OCI-LY7 (cell line): ENCODE results near the gene ZNHIT1. TPM values are rescaled to one million over a fixed set of nuclear protein-coding genes. Genes with fewer than 3 reads are reported as not detected.

Source experiments
- BruUV-seq: library from RNA; stranded (reverse); fragments of 400-500 nt; replicated peaks from 2 replicates; lab custom pipeline; 2021; lab: Mats Ljungman, UMichigan
- CTCF ChIA-PET: fragments of 300-600 bp; sonication (Branson Sonifier 250); formaldehyde crosslinking; loops from one replicate; lab custom pipeline; 2022; ENCODE audit warnings: antibody characterized with exemption; ENCODE audit not compliant: unreplicated experiment; lab: Charles Lee
- POLR2A ChIA-PET: fragments of 300-600 bp; sonication (Branson Sonifier 250); formaldehyde crosslinking; loops from one replicate; lab custom pipeline; 2022; ENCODE audit warnings: antibody characterized with exemption; lab: Charles Lee
- DNase-seq: peaks from one replicate; pipeline ENCODE4 v3.0.0-alpha.2; 2015; ENCODE audit warnings: low spot score
- H2AFZ ChIP-seq: fragments of 200-600 bp; sonication (generic), shearing (Covaris generic); 2 replicates; pipeline ENCODE4 v1.6.1; 2014; ENCODE audit warnings: mild to moderate bottlenecking, antibody characterized with exemption, low read length, moderate library complexity
- H3K27ac ChIP-seq: fragments of 200-600 bp; sonication (generic); 2 replicates; pipeline ENCODE4 v1.5.1; 2014; ENCODE audit warnings: mixed run types, low read depth, mild to moderate bottlenecking, moderate library complexity, low read length, inconsistent platforms; ENCODE audit not compliant: poor library complexity, severe bottlenecking
- H3K36me3 ChIP-seq: fragments of 200-600 bp; sonication (generic); 2 replicates; pipeline ENCODE4 v1.6.1; 2014; ENCODE audit warnings: mild to moderate bottlenecking, antibody characterized with exemption, low read length, moderate library complexity, mixed read lengths; ENCODE audit not compliant: insufficient read depth
- H3K4me1 ChIP-seq: fragments of 200-600 bp; sonication (generic); 2 replicates; pipeline ENCODE4 v1.5.1; 2014; ENCODE audit warnings: mild to moderate bottlenecking, low read length; ENCODE audit not compliant: insufficient read depth, poor library complexity, severe bottlenecking
- H3K4me2 ChIP-seq: fragments of 200-600 bp; sonication (generic); 2 replicates; pipeline ENCODE4 v1.6.1; 2014; ENCODE audit warnings: mild to moderate bottlenecking, low read length
- H3K4me3 ChIP-seq: fragments of 200-600 bp; sonication (generic); 2 replicates; pipeline ENCODE4 v1.5.1; 2014; ENCODE audit warnings: mild to moderate bottlenecking, low read depth, low read length; ENCODE audit not compliant: poor library complexity, severe bottlenecking
- H3K79me2 ChIP-seq: fragments of 200-600 bp; sonication (generic); 2 replicates; pipeline ENCODE4 v1.6.1; 2016; ENCODE audit warnings: low read depth, mild to moderate bottlenecking, low read length, moderate library complexity, mixed read lengths; ENCODE audit not compliant: insufficient read depth
- H3K9me2 ChIP-seq: fragments of 200-600 bp; sonication (generic); 2 replicates; pipeline ENCODE4 v1.6.1; 2016; ENCODE audit warnings: mild to moderate bottlenecking, low read length, mixed read lengths; ENCODE audit not compliant: insufficient read depth
- H3K9me3 ChIP-seq: fragments of 200-600 bp; sonication (generic); 2 replicates; pipeline ENCODE4 v1.6.1; 2014; ENCODE audit warnings: mild to moderate bottlenecking, mixed run types, low read length, mixed read lengths
- H4K20me1 ChIP-seq: fragments of 200-600 bp; sonication (generic); 2 replicates; pipeline ENCODE4 v1.6.1; 2014; ENCODE audit warnings: mild to moderate bottlenecking, antibody characterized with exemption, low read length, moderate library complexity, mixed read lengths; ENCODE audit not compliant: insufficient read depth
- CTCF ChIP-seq: fragments of 200-600 bp; sonication (generic); conservative IDR thresholded peaks from 2 replicates; pipeline ENCODE4 v1.5.1; 2014; ENCODE audit warnings: mild to moderate bottlenecking, antibody characterized with exemption, low read length, moderate library complexity, mixed read lengths
- EZH2phosphoT487 ChIP-seq: fragments of 200-600 bp; sonication (generic); IDR thresholded peaks from 2 replicates; pipeline ENCODE4 v1.6.1; 2018; ENCODE audit warnings: low read depth, borderline replicate concordance, mild to moderate bottlenecking, mixed run types, antibody characterized with exemption, low read length, moderate library complexity, mixed read lengths
- intact Hi-C: fragments of 100-400 bp; cut with micrococcal nuclease; formaldehyde crosslinking; loops from one replicate; pipeline ENCODE4 v1.10.0; 2022; ENCODE audit not compliant: unreplicated experiment
- total RNA-seq, 2 experiments: library from RNA; depleted of rRNA in 1 of 2; stranded (reverse); fragments of >200 nt in 1 of 2; shearing (Covaris generic) in 1 of 2; gene quantifications; 2 replicates each; pipeline ENCODE4 v1.2.3, GENCODE V29; 2014 to 2022

Gene ZNHIT1
- total RNA-seq, 2 experiments from 2014 or later = 44.3 to 77.3 TPM

GRCh38 chr7:101170617-101171441 is 47.1 kb upstream of the ZNHIT1 start:
- Histone ChIP-seq H3K36me3 (no peaks in the 10 kb centered on the region), H2AFZ (no peak overlapping the region), H3K79me2 (no peaks in the 10 kb centered on the region), H4K20me1 (no peaks in the 10 kb centered on the region), H3K4me3 (no peak overlapping the region), H3K27ac (no peak overlapping the region), H3K4me1 (peaks cover 26% of the 10 kb centered on the region), H3K9me3 (no peaks in the 10 kb centered on the region), H3K4me2 (no peak overlapping the region), H3K9me2 (no peaks in the 10 kb centered on the region)
- BruUV-seq = no TSS peak
- ChIA-PET CTCF (no interaction called here), POLR2A (interaction anchor here (0.5 to 0.6 kb wide), 2 partner anchors 12 to 338 kb away, joined by 4 to 6 read pairs; no protein-coding TSS in a partner anchor)
- intact Hi-C loops = no loop called here
- TF ChIP-seq CTCF (no peak), EZH2phosphoT487 (no peak)
- no peak for DNase-seq

- Histone ChIP-seq H2AFZ (no peak overlapping the region), H3K27ac (no peak overlapping the region), H3K4me2 (no peak overlapping the region), H3K9me2 (no peaks in the 10 kb centered on the region), H3K79me2 (no peaks in the 10 kb centered on the region), H4K20me1 (no peaks in the 10 kb centered on the region), H3K4me1 (peaks cover 26% of the 10 kb centered on the region), H3K4me3 (no peak overlapping the region), H3K36me3 (no peaks in the 10 kb centered on the region), H3K9me3 (no peaks in the 10 kb centered on the region)
- no peak for DNase-seq
- no TSS peak for BruUV-seq
- intact Hi-C loops = no loop called here
- no peak for TF ChIP-seq EZH2phosphoT487
- TF ChIP-seq CTCF = no peak
- ChIA-PET CTCF (no interaction called here), POLR2A (no interaction called here)
Measured at GRCh38 chr7:101171442-101171837, 46.5 kb upstream of the ZNHIT1 start.
